Measurements from ENCODE around the gene LGR4.
"Not testable (repeated sequence)": the region's sequence is repeated elsewhere in the genome, so short reads cannot be mapped to it uniquely, and the experiment has no call there.

LGR4 gene, protein sequence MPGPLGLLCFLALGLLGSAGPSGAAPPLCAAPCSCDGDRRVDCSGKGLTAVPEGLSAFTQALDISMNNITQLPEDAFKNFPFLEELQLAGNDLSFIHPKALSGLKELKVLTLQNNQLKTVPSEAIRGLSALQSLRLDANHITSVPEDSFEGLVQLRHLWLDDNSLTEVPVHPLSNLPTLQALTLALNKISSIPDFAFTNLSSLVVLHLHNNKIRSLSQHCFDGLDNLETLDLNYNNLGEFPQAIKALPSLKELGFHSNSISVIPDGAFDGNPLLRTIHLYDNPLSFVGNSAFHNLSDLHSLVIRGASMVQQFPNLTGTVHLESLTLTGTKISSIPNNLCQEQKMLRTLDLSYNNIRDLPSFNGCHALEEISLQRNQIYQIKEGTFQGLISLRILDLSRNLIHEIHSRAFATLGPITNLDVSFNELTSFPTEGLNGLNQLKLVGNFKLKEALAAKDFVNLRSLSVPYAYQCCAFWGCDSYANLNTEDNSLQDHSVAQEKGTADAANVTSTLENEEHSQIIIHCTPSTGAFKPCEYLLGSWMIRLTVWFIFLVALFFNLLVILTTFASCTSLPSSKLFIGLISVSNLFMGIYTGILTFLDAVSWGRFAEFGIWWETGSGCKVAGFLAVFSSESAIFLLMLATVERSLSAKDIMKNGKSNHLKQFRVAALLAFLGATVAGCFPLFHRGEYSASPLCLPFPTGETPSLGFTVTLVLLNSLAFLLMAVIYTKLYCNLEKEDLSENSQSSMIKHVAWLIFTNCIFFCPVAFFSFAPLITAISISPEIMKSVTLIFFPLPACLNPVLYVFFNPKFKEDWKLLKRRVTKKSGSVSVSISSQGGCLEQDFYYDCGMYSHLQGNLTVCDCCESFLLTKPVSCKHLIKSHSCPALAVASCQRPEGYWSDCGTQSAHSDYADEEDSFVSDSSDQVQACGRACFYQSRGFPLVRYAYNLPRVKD

DNA sequence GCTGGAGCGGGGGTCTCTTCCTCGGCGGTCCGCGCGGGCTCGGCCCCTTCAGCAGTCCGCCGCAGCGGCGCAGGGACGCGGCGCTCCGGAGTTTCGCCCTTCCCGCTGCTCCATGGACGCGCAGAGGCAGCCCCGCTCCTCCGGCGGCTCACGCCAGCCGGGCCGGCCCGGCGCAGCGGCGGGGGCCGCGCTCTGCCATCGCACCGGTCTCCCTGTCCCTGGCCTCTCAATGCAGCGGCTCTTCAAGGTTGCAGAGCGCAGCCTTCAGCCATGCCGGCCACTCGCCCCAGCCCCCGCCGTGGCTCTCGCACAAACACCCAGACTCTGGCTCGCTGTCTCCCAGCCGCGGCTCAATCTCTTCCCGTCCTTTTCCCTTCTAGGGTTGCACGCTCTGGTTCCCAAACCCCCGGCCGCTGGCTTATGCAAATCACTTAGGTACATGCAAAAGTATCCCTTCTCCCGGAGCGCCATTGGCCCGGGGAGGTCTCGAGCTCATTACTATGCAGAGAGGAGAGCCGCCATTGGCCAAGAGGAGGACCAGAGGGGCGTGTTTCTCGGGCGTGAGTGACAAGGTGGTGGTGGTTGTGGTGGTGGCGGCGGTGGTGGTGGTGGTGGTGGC is at the start of gene LGR4:
LGR4 (minus strand) TSS at position 393 of the 619 bp plus-strand sequence. CDS start 488 bp downstream, outside the sequence.
- TF ChIP-seq, protein P1, sequence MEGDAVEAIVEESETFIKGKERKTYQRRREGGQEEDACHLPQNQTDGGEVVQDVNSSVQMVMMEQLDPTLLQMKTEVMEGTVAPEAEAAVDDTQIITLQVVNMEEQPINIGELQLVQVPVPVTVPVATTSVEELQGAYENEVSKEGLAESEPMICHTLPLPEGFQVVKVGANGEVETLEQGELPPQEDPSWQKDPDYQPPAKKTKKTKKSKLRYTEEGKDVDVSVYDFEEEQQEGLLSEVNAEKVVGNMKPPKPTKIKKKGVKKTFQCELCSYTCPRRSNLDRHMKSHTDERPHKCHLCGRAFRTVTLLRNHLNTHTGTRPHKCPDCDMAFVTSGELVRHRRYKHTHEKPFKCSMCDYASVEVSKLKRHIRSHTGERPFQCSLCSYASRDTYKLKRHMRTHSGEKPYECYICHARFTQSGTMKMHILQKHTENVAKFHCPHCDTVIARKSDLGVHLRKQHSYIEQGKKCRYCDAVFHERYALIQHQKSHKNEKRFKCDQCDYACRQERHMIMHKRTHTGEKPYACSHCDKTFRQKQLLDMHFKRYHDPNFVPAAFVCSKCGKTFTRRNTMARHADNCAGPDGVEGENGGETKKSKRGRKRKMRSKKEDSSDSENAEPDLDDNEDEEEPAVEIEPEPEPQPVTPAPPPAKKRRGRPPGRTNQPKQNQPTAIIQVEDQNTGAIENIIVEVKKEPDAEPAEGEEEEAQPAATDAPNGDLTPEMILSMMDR (IDR thresholded peaks at IDR 0.05; ENCODE audit: low read depth, low read length), result no peak
- DNase-seq (ENCODE audit: extremely low read depth, low read depth), result peak; percentile 71

DNA sequence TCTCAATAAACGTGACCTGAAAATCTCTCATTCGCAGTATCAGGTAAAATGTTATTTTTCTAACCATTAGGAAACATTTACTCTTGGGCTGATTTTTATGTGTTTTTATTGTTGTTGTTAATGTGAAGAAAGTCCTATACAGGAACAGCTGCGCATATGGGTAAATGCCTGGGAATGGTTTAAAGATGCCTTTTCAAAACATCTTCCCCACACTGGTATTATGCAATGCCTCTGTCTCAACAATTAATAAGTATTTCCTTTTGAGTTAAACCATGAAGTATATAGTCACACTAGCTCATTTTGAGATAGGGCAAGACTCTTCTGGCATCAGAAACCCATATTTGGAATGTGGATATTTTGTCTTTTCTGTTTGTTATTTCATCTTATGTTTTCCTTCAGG is 47.6 kb upstream of the LGR4 start:
- no peak for DNase-seq (ENCODE audit: extremely low read depth, low read depth)

DNA sequence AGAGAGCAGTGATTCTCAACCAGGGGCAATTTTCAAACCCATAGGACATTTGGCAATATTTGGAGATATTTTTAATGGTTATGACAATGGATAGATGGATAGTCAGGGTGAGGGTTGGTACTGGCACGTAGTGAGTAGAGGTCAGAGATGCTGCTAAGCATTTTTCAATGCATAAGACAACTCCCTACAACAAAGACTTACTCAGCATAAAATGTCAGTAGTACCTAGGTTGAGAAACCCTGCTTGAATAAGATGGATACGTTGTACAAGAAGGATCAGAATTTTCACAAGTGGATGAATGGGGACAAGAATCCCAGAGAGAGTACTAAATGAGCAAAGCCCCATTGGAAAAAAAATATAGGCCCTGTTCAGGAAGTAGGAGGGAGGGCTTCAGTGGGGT is 45.9 kb upstream of the LGR4 start:
- TF ChIP-seq, protein P1 (IDR thresholded peaks at IDR 0.05; ENCODE audit: low read depth, low read length), result no peak
- no peak for DNase-seq (ENCODE audit: extremely low read depth, low read depth)

More for the DNA sequence above, 47.6 kb upstream of the LGR4 start:
- TF ChIP-seq, protein P1 (IDR thresholded peaks at IDR 0.05; ENCODE audit: low read depth, low read length), result no peak

DNA sequence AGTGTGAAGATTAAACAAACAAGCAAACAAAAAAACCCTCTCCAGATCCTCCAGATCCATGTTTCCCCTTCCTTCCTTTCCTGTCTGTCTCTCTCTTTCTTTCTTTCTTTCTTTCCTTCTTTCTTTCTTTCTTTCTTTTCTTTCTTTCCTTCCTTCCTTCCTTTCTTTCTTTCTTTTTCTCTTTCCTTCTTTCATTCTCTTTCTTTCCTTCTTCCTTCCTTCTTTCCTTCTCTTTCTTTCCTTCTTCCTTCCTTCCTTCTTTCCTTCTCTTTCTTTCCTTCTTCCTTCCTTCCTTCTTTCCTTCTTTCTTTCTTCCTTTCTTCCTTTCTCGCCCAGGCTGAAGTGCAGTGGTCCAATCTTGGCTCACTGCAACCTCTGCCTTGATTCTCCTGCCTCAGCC is 44.9 kb upstream of the LGR4 start:
- not testable (repeated sequence) for DNase-seq (ENCODE audit: extremely low read depth, low read depth)

DNA sequence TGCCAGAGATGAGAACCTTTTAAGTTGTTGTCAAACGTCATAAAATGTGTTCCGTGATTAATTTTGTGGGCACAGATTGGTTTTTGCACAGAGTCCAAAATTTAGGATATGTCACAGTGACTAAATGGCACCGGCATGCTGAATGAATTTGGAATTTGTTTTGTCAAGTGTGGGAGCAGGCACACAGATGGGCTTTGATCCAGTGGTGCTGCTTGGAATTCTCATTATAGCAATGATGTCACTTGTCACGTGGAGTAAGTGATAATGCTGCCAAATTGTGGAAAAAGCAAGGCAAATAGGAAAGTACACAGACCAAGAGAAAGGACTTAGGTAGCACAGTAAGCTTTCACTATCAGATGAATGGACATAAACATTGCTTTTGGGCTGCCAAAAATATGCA is 42.0 kb upstream of the LGR4 start:
- DNase-seq (ENCODE audit: extremely low read depth, low read depth), result no peak
- TF ChIP-seq, protein P1 (IDR thresholded peaks at IDR 0.05; ENCODE audit: low read depth, low read length), result no peak

DNA sequence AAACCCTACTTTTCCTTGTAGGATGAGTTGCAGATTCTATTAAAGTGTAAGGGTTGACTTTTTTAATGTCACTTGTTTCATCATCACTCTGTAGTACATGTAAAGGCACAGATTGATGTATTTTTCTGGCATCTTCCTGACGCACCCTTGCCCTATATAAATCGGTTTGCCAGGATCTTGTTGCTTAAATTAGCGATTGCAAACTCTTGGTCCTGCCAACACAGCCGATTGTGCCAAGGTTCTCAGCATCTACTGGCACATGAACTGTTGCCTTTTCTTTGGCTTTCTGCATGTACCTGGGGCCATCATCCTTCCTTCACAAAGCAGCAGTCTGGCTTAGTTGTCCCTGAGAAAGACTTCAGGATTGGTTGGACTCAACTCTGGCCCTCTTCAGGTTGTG is 41.5 kb upstream of the LGR4 start:
- TF ChIP-seq, protein P1 (IDR thresholded peaks at IDR 0.05; ENCODE audit: low read depth, low read length), result no peak
- DNase-seq (ENCODE audit: extremely low read depth, low read depth), result no peak

DNA sequence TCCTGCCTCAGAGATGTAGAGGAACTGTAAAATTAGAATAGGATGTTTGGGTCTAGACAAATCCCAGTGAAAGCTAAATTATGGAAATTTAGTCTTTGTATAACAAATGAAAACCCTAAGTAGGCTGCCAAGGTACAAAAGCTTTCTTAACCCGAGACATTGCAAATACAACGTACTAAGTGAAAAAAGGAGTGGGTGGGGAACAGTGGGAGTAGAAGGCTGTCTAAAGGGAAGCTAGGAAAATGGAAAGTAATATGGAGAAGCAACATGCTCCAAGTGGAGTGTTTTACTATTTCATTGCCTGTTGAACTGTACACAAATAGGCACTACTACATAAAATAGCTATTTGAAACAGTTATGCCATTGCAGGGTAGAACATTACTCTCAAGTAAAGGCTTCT is 40.8 kb upstream of the LGR4 start:
- TF ChIP-seq, protein P1 (IDR thresholded peaks at IDR 0.05; ENCODE audit: low read depth, low read length), result no peak
- no peak for DNase-seq (ENCODE audit: extremely low read depth, low read depth)
